ENCODE measurements around the gene HNRNPAB. TPM values are rescaled to one million over a fixed set of nuclear protein-coding genes. Genes with fewer than 3 reads are reported as not detected.

The HNRNPAB gene
- total RNA-seq, 1 donor from 2014 or later = 199 TPM

- H3K27me3 ChIP-seq (ENCODE audit: insufficient read depth, low read length) = no peaks in the 10 kb centered on the region
- peaks cover 4% of the 10 kb centered on the region for H3K9me3 Mint-ChIP-seq (ENCODE audit: unreplicated experiment)
- H3K4me2 ChIP-seq (ENCODE audit: low read length) = peak within 1 kb of the TSS; percentile 97
- H3K36me3 Mint-ChIP-seq (ENCODE audit: low read depth, unreplicated experiment) = peaks cover 25% of the 10 kb centered on the region
- peaks cover 35% of the 10 kb centered on the region for H4K20me1 ChIP-seq (ENCODE audit: insufficient read depth, low read length)
- peak within 1 kb of the TSS; percentile 62 for H3K27ac Mint-ChIP-seq (ENCODE audit: unreplicated experiment)
- H3K4me3 Mint-ChIP-seq (ENCODE audit: unreplicated experiment) = peak within 1 kb of the TSS; percentile 80
- peaks cover 38% of the 10 kb centered on the region for H3K79me2 ChIP-seq (ENCODE audit: insufficient read depth, low read length)
- FAIRE-seq (no peak), DNase-seq (ENCODE audit: low read depth) (peak; percentile 51)
- peaks cover 16% of the 10 kb centered on the region for H3K4me1 Mint-ChIP-seq (ENCODE audit: low read depth, unreplicated experiment)
- H2AFZ ChIP-seq (ENCODE audit: low read depth, low read length) = peak within 1 kb of the TSS; percentile 93
- H3K36me3 ChIP-seq (ENCODE audit: insufficient read depth, low read length) = peaks cover 14% of the 10 kb centered on the region
- H3K4me1 ChIP-seq (ENCODE audit: insufficient read depth, low read length) = peaks cover 25% of the 10 kb centered on the region
- peaks cover 5% of the 10 kb centered on the region for H3K9me3 ChIP-seq (ENCODE audit: insufficient read depth, low read depth, low read length)
- H3K4me3 ChIP-seq (ENCODE audit: insufficient read depth, low read depth, low read length) = peak within 1 kb of the TSS; percentile 83
- H3K27me3 Mint-ChIP-seq (ENCODE audit: low read depth, unreplicated experiment) = no peaks in the 10 kb centered on the region
- TF ChIP-seq EZH2 (IDR thresholded peaks at IDR 0.05; ENCODE audit: insufficient read depth, low read length) (no peak), CTCF (IDR thresholded peaks at IDR 0.05; ENCODE audit: insufficient read depth, low read depth, low read length) (no peak)
- H3K9ac ChIP-seq (ENCODE audit: low read length) = peak within 1 kb of the TSS; percentile 86
- peak within 1 kb of the TSS; percentile 68 for H3K27ac ChIP-seq (ENCODE audit: low read depth, low read length)
These were observed 28.0 kb downstream of the HNRNPAB start, which contains the start of gene PHYKPL for GRCh38 chr5:178232124-178232919. TSS of gene PHYKPL (minus strand) at chr5:178232802. CDS start at chr5:178232550, 252 bp downstream.

DNA sequence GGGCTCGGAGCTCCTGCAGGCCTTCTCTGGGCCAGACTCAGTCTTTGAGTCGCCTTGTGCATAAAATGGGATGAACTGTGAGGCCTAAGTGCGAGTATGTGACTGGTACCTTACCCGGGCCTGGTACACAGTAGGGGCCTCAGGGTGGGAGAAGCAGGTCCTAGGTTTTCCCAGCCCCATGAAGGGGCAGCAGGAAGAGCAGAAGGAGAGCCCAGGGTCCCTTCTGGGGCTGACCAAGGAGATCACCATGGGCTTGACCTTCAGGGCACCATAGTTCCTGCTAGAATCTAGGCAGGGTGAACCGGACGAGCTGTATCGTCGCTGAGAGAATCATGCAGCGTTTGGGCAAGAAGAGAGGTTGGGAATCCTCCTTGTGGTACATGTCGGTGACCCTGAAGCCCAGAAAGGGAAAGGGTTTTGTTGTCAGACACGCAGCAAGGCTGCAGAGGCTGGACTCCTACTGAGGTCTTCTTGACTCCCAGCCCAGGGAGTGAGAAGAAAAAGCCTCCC is 28.6 kb downstream of the HNRNPAB start:
- peaks cover 37% of the 10 kb centered on the region for H3K79me2 ChIP-seq (ENCODE audit: insufficient read depth, low read length)
- Mint-ChIP-seq H3K9me3 (ENCODE audit: unreplicated experiment) (peaks cover 2% of the 10 kb centered on the region), H3K4me1 (ENCODE audit: low read depth, unreplicated experiment) (peaks cover 13% of the 10 kb centered on the region), H3K36me3 (ENCODE audit: low read depth, unreplicated experiment) (peaks cover 18% of the 10 kb centered on the region), H3K4me3 (ENCODE audit: unreplicated experiment) (peak overlapping the region; percentile 77), H3K27me3 (ENCODE audit: low read depth, unreplicated experiment) (no peaks in the 10 kb centered on the region), H3K27ac (ENCODE audit: unreplicated experiment) (peak overlapping the region; percentile 62)
- peak overlapping the region; percentile 97 for H3K4me2 ChIP-seq (ENCODE audit: low read length)
- no peak for DNase-seq (ENCODE audit: low read depth)
- peaks cover 22% of the 10 kb centered on the region for H3K4me1 ChIP-seq (ENCODE audit: insufficient read depth, low read length)
- H3K9me3 ChIP-seq (ENCODE audit: insufficient read depth, low read depth, low read length) = no peaks in the 10 kb centered on the region
- peaks cover 9% of the 10 kb centered on the region for H3K36me3 ChIP-seq (ENCODE audit: insufficient read depth, low read length)
- TF ChIP-seq EZH2 (IDR thresholded peaks at IDR 0.05; ENCODE audit: insufficient read depth, low read length) = no peak
- TF ChIP-seq CTCF (IDR thresholded peaks at IDR 0.05; ENCODE audit: insufficient read depth, low read depth, low read length) = no peak
- H3K27ac ChIP-seq (ENCODE audit: low read depth, low read length) = peak overlapping the region; percentile 68
- H3K9ac ChIP-seq (ENCODE audit: low read length) = peak overlapping the region; percentile 86
- H4K20me1 ChIP-seq (ENCODE audit: insufficient read depth, low read length) = peaks cover 29% of the 10 kb centered on the region
- no peaks in the 10 kb centered on the region for H3K27me3 ChIP-seq (ENCODE audit: insufficient read depth, low read length)
- no peak for FAIRE-seq
- H3K4me3 ChIP-seq (ENCODE audit: insufficient read depth, low read depth, low read length) = peak overlapping the region; percentile 83
- peak overlapping the region; percentile 93 for H2AFZ ChIP-seq (ENCODE audit: low read depth, low read length)
